Urothelium cell line (cell line): ENCODE results near the gene ZNF441.
"Not testable (repeated sequence)": the region's sequence is repeated elsewhere in the genome, so short reads cannot be mapped to it uniquely, and the experiment has no call there.

Experiments
- DNase-seq: peaks from one replicate; pipeline ENCODE4 v3.0.0; 2011; ENCODE audit warnings: low spot score, mixed read lengths
- FAIRE-seq: peaks from 2 replicates; lab custom pipeline; 2011; peaks lifted over from hg19 to GRCh38; lab: Jason Lieb, UNC

ZNF441 gene

GRCh38 chr19:11776669-11777068 is 9.9 kb downstream of the ZNF441 start:
- DNase-seq, FAIRE-seq: not testable (repeated sequence)

DNA sequence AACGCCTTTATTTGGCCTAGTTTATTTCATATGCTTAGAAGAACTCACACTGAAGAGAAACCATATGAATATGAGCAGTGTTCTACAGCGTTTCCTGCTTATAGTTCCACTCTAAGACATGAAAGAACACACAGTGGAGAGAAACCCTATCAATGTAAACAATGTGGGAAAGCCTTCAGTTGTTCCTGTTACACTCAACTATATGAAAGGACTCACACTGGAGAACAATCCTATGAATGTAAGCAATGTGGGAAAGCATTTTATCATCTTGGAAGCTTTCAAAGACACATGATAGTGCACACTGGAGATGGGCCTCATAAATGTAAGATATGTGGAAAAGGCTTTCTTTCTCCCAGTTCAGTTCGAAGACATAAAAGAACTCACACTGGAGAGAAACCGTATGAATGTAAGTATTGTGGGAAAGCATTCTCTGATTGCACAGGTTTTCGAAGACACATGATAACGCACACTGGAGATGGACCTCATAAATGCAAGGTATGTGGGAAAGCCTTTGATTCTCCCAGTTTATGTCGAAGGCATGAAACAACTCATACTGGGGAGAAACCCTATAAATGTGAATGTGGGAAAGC is 13.7 kb downstream of the ZNF441 start:
- no peak for FAIRE-seq
- DNase-seq: no peak

DNA sequence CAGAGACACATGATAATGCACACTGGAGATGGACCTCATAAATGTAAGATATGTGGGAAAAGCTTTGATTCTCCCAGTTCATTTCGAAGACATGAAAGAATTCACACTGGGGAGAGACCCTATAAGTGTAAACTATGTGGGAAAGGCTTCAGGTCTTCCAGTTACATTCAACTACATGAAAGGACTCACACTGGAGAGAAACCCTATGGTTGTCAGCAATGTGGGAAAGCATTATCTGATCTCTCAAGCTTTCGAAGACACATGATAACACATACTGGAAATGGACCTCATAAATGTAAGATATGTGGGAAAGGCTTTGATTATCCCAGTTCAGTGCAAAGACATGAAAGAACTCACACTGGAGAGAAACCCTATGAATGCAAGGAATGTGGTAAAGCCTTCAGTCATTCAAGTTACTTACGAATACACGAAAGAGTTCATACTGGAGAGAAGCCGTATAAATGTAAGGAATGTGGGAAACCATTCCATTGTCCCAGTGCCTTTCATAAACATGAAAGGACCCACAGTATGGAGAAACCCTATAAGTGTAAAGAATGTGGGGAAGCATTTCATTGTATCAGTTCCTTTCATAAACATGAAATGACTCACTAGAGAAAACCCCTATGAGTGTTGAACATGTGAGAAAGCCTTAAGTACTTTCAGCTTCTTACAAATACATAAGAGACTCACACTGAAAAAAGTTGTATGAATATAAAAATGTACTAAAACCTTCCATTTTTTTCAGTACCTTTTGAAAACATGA is 14.7 kb downstream of the ZNF441 start:
- DNase-seq: no peak
- no peak for FAIRE-seq

DNA sequence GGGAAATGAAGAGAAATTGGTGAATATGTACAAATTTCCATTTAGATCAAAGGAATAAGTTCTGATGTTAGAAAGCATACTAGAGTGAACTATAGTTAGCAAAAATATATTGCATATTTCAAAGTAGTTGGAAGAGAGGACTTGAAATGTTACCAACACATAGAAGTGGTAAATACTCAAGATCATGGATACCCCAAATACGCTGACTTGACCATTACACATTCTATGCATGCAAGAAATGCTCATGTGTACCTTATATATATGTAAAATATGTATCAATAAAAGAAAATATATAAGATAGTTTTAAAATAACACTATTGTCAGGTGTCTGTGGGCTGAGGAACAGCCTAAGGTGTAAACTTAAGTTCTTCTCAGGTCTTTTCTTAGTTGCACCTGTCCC is 17.0 kb downstream of the ZNF441 start:
- DNase-seq (no peak), FAIRE-seq (no peak)

DNA sequence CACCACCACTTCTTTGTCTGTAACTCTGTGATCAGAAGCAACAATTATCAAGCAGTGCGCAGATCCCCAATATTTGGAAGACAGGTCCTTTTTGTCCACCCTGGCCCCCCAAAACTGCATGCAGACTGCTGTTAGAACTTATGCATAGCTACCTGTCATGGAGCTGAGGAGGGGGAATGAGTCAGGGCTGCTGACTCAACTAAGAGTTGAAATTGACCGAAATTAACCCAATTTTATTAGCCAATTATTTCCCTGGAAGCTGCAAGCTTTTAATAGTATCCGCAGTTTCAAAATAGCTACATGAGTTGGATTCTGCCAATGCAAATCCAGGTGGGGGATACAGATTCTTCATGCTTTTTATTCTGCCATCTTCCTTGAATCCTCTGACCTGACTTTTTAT is 17.6 kb downstream of the ZNF441 start:
- no peak for DNase-seq
- FAIRE-seq: no peak

DNA sequence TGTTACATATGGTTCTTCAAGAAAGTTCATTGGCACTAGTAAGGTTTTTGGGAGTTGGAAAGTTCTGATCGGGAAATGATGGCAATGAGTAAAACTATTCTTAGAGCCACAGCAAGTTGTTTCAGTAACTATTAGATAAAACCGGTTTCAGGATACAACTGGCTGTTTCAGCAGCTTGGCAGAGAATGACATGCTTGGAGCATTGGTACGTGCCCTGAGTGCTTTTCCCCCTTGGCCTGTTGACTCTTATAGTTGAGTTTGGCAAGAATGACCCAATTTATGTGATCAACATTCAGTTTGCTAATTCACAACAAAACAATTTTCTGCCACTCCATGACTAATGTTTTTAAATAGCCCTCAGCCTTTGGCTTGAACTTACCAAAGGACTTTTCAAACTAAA is 20.7 kb downstream of the ZNF441 start:
- FAIRE-seq (no peak), DNase-seq (no peak)

DNA sequence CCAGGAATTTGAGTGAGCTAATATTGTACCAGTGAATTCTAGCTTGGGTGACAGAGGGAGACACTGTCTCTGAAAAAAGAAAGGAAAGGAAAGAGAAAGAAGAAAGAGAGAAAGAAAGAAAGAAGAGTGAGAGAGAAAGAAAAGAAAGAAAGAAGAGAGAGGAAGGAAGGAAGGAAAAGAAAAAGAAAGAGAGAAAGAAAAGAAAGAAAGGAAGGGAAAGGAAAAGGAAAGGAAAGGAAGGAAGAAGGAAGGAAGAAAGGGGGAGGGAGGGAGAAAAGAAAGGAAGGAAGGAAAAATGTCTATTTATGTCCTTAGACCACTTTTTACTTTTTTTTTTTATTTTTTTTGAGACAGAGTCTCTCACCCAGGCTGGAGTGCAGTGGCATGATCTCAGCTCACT is 26.1 kb downstream of the ZNF441 start:
- no peak for DNase-seq
- no peak for FAIRE-seq

GRCh38 chr19:11797491-11797890 is 30.7 kb downstream of the ZNF441 start:
- no peak for FAIRE-seq
- DNase-seq: peak; percentile 81

DNA sequence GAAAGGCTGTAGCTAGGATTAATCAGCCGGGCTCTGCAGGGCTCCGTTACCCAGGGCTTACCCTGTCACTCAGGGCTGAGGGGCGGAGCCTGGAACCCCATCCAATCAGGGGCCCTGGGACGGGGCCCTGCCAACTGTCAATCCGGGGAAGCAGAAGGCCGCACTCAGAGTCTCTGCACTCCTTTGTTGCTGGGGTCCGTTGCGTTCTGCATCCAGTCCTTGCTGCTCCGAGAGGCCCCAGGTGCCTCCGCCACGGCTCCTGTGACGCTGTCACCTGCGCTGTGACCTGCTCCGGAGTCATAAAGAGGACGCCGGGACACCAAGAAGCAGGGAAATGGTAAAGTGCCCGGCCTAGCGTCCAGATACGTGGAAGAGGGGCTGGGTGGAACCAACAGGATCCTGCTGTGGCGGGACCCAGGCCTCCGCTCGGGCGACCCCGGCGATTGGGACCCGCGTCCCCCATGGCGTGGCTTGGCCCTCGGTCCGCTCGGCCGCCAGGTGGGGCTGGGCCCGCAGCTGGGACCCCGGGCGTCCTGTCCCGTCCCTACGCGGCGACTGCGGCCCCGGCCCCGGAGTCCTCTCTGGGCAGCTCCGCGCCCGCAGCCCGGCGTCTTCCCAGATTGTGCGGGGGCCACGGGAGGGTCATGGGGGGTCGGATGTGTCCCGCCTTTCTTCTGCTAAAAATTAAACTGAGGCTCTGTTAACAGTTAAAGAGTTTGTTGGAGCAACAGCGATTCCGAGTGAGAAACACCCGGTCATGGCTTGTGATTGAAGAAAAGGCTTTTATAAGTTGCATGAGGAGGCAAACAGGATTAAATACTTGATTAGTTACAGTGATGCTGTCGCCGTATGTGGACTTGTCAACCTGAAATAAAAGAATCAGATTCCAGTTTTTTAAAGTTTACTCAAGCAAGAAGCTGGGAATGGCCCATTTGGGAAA is 31.9 kb downstream of the ZNF441 start, which contains the start of gene ZNF491:
TSS of gene ZNF491 (plus strand) at position 133 of the 940 bp plus-strand sequence. CDS start 7,431 bp downstream, outside the sequence.
- no peak for FAIRE-seq

DNA sequence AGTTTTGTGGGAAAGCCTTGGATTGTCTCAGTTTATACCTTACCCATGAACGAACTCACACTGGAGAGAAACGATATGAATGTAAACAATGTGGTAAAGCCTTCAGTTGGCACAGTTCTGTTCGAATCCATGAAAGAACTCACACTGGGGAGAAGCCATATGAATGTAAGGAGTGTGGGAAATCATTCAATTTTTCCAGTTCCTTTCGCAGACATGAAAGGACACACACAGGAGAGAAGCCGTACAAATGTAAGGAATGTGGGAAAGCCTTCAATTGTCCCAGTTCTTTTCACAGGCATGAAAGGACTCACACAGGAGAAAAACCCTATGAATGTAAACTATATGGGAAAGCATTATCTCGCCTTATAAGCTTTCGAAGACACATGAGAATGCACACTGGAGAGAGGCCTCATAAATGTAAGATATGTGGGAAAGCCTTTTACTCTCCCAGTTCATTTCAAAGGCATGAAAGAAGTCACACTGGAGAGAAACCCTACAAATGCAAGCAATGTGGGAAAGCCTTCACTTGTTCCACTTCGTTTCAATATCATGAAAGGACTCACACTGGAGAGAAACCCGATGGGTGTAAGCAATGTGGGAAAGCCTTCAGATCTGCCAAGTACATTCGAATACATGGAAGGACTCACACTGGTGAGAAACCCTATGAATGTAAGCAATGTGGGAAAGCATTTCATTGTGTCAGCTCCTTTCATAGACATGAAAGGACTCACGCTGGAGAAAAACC is 39.7 kb downstream of the ZNF441 start:
- FAIRE-seq: no peak

More for the DNA sequence above, 31.9 kb downstream of the ZNF441 start, which contains the start of gene ZNF491:
- DNase-seq: no peak

GRCh38 chr19:11807099-11807380 is 40.2 kb downstream of the ZNF441 start:
- FAIRE-seq (no peak), DNase-seq (no peak)

More for the DNA sequence above, 39.7 kb downstream of the ZNF441 start:
- DNase-seq: no peak

- no peak for FAIRE-seq
- peak; percentile 16 for DNase-seq
Observed at GRCh38 chr19:11813703-11814028, 46.9 kb downstream of the ZNF441 start.

DNA sequence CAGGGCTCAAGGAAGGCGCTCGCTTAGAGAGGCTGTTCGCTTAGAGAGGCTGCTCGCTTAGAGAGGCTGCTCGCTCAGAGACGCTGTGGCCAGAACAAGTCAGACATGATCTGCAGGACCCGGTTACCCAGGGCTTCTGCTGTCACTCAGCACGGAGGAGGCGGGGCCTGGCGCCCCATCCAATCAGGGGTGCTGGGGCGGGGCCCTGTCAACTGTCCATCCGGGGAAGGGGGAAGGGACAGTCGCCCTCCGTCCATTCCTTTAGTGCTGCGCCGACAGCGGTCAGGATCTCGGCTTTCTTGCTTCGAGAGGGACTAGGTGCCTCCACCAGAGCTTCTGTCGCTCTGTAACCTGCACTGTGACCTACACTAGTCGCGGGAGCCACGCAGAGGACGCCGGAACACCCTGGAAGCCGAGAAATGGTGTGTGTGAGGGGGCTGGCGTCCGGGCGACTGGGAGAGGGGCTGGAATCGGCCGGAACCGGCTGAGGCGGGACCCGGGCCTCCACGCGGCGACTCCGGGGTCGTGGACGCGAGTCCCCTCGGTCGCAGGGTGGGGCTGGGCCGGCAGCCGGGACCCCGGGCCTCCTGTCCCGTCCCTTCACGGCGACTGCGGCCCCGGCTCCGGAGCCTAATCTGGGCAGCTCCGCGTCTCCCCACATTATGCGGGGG is 47.4 kb downstream of the ZNF441 start, which contains the start of gene ZNF440:
TSS of gene ZNF440 (plus strand) at position 245 of the 671 bp plus-strand sequence. CDS start at position 420, 175 bp downstream.
- FAIRE-seq (no peak), DNase-seq (peak; percentile 92)

GRCh38 chr19:11814700-11815035 is 47.9 kb downstream of the ZNF441 start:
- FAIRE-seq: no peak
- DNase-seq: no peak

DNA sequence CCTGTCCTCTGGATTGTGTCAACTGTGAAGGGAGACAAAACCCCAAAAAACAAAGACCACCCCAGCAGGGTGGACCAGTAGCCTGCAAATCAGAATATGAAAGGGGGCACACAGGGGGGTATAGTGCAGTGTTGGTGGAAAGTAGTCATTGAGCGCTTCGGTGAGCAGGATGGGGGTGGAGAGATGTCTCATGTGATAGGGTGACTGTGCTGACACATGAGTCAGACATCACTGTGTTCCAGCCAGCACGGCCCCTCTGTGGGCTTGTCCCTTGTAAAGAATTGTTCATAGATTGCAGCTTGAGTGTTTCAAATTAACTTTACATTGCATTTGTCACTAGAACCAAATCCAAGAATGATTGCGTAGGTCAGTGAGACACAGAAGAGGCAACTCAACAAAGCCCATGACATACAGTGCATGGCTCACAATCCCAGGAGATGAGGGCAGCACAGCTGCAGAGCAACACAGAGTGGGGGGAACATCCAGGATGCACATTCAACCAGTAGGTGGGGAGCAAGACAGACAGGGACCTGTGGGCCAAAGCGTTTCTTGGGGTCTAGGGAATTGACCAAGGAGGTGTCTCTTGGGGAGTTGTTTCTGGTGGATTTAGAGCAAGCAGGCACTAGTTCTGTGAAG is 54.8 kb downstream of the ZNF441 start:
- DNase-seq (no peak), FAIRE-seq (no peak)

DNA sequence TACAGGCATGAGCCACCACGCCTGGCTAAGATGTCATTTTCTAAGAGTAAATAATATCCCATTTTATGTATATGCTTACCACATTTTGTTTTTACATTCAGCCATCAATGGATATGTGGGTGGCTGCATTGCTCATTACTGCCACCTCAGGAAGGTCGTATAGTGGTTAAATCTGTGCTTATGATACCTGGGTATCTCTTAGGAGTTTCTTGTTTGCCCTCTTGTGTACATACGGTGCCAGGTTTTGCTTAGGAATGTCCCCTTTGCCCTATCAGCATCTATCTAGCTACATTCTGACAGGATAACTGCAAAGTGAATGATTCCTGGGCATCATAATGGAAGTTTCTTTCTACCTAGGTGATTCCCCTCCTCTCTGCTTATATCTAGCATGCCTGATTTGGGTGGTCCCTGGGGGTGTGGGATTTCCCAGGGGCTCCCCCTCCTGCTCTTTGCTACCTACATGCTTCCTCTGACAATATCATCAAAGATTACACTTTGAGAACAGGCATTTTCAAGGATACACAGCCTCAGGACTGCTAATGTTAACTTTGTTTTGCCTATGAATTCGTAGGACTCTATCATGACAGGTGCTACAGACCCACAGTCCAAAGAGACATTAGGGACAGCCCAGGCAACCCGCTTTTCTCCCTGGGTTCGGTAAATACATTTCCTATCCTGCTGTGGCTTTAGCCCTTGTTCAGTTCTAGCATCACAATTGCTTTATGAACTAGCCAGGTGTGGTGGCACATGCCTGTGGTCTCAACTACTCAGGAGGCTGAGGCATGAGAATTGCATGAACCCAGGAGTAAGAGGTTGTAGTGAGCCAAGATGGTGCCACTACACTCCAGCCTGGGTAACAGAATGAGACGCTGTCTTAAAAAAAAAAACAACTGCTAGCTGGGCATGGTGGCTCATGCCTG is 62.4 kb downstream of the ZNF441 start:
- FAIRE-seq, DNase-seq: not testable (repeated sequence)

DNA sequence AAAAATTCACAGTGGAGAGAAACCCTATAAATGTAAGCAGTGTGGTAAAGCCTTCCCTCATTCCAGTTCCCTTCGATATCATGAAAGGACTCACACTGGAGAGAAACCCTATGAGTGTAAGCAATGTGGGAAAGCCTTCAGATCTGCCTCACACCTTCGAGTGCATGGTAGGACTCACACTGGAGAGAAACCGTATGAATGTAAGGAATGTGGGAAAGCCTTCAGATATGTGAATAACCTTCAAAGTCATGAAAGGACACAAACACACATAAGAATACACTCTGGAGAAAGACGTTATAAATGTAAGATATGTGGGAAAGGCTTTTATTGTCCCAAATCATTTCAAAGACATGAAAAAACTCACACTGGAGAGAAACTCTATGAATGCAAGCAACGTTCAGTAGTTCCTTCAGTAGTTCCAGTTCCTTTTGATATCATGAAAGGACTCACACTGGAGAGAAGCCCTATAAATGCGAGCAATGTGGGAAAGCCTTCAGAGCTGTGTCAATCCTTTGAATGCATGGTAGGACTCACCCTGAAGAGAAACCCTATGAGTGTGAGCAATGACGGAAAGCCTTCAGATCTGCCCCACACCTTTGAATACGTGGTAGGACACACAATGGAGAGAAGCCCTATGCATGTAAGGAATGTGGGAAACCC is 65.6 kb downstream of the ZNF441 start:
- FAIRE-seq (no peak), DNase-seq (no peak)

GRCh38 chr19:11833541-11833940 is 66.7 kb downstream of the ZNF441 start:
- no peak for DNase-seq
- no peak for FAIRE-seq
